OCI-LY7 (cell line): ENCODE measurements around the gene PHACTR4.
A peak's percentile ranks its signal among the peaks of the same experiment; 100 is the strongest.

Experiments used
- EZH2phosphoT487 ChIP-seq: fragments of 200-600 bp; sonication (generic); IDR thresholded peaks from 2 replicates; pipeline ENCODE4 v1.6.1; 2018; ENCODE audit warnings: low read depth, borderline replicate concordance, mild to moderate bottlenecking, mixed run types, antibody characterized with exemption, low read length, moderate library complexity, mixed read lengths
- TF ChIP-seq, protein P1 (sequence below): fragments of 200-600 bp; sonication (generic); conservative IDR thresholded peaks from 2 replicates; pipeline ENCODE4 v1.5.1; 2014; ENCODE audit warnings: mild to moderate bottlenecking, antibody characterized with exemption, low read length, moderate library complexity, mixed read lengths

DNA sequence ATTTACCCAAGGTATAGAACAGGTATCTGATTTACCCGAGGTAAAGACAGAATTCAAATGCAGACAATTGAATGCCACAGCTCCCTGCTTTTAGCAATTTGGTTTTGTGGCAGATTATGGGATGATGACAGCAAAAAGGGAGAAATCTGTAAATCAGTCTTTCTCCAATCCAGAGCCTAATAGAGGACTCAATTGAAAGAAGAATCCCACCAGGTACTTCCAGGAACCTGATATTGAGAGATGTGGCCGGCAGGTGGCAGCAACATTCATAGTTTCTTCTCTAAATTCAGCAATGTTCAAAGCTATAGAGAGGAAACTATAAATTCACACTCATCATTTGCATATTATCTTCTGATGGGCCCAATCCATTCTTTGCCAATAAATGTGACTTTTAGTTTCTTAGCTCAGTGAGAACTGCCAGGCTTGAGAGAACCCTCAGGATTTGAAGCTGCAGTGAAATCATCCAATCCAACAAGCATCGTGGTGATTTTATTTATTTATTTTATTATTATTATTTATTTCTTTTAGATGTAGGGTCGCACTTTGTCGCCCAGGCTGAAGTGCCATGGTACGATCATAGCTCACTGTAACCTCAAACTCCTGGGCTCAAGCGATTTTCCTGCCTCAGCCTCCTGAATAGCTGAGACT lies 9.8 kb upstream of the PHACTR4 start:
- TF ChIP-seq, protein P1, sequence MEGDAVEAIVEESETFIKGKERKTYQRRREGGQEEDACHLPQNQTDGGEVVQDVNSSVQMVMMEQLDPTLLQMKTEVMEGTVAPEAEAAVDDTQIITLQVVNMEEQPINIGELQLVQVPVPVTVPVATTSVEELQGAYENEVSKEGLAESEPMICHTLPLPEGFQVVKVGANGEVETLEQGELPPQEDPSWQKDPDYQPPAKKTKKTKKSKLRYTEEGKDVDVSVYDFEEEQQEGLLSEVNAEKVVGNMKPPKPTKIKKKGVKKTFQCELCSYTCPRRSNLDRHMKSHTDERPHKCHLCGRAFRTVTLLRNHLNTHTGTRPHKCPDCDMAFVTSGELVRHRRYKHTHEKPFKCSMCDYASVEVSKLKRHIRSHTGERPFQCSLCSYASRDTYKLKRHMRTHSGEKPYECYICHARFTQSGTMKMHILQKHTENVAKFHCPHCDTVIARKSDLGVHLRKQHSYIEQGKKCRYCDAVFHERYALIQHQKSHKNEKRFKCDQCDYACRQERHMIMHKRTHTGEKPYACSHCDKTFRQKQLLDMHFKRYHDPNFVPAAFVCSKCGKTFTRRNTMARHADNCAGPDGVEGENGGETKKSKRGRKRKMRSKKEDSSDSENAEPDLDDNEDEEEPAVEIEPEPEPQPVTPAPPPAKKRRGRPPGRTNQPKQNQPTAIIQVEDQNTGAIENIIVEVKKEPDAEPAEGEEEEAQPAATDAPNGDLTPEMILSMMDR: peak; percentile 92
- no peak for TF ChIP-seq EZH2phosphoT487
